GM12874 (cell line): ENCODE data around the gene SMU1.

Source experiments
- TF ChIP-seq, protein P1 (sequence below): IDR thresholded peaks from 2 replicates; pipeline ENCODE4 v1.5.1; 2011; ENCODE audit warnings: low read depth, mild to moderate bottlenecking, control low read depth, low read length, moderate library complexity; ENCODE audit not compliant: insufficient read depth

Gene SMU1

DNA sequence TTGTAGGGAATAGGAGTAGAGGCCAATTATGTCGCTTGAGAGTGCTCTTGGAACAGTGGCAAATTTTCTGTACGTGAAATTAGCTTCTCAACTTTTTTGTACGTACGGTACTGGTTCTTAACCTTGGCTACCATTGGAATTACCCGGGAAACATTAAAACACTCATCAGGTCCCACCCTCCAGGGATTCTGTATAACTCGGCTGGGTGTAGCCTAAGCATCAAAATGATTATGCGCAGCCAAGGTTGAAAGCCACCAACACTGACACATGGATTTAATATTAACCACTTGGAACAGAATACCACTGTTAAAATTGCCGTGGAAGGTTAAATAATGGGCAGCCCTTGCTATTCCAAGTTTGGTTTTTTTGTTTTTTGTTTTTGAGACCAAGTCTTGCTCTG is 34.0 kb downstream of the SMU1 start:
- TF ChIP-seq, protein P1, sequence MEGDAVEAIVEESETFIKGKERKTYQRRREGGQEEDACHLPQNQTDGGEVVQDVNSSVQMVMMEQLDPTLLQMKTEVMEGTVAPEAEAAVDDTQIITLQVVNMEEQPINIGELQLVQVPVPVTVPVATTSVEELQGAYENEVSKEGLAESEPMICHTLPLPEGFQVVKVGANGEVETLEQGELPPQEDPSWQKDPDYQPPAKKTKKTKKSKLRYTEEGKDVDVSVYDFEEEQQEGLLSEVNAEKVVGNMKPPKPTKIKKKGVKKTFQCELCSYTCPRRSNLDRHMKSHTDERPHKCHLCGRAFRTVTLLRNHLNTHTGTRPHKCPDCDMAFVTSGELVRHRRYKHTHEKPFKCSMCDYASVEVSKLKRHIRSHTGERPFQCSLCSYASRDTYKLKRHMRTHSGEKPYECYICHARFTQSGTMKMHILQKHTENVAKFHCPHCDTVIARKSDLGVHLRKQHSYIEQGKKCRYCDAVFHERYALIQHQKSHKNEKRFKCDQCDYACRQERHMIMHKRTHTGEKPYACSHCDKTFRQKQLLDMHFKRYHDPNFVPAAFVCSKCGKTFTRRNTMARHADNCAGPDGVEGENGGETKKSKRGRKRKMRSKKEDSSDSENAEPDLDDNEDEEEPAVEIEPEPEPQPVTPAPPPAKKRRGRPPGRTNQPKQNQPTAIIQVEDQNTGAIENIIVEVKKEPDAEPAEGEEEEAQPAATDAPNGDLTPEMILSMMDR: no peak

DNA sequence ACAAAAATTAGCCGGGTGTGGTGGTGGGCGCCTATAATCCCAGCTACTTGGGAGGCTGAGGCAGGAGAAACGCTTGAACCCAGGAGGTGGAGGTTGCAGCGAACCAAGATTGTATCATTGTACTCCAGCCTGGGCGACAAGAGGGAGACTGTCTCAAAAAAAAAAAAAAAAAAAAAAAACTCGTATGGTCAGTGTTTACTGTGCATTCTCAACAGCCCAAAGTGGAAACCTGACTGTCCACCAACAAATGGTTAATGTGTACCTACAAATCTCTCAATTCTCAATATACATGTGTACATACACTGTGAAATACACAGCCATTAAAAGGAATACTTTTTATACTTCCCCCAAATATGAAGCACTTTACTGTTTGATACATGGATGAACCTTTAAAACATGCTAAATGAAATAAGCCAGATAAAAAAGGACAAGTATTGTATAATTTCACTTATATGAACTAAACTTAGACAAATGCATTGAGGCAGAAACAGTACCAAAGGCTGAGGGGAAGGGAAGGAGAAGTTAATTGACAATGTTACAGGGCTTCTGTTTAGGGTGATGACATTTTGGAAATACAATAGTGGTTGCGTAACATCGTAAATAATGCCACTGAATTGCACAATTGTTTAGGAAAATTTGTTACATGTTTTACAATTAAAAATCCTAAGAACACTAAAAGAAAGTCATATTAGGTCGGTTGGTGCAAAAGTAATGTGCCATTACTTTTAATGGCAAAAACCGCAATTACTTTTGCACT is 34.9 kb downstream of the SMU1 start:
- TF ChIP-seq, protein P1: no peak

DNA sequence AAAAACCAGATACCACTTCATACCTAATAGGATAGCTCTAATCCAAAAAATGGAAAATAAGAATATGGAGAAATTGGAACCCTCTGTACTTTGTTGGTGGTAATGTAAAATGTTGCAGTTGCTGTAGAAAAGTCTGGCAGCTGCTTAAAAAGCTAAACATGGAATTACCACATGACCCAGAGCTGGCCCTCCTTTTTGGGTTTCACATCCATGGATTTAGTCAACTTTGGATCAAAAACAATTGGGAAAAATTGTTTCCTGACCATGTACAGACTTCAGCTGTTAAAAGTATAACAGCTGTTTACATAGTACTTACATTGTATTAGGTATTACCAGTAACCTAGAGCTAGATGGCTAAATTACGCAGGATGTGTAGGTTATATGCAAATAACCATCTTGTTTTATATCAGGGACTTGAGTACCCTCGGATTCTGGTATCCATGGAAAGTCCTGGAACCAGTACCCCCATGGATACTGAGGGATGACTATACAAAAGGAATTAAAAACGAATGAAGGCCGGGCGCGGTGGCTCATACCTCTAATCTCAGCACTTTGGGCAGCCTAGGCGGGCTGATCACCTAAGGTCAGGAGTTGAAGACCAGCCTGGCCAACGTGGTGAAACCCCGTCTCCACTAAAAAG is 35.6 kb downstream of the SMU1 start:
- TF ChIP-seq, protein P1: no peak

DNA sequence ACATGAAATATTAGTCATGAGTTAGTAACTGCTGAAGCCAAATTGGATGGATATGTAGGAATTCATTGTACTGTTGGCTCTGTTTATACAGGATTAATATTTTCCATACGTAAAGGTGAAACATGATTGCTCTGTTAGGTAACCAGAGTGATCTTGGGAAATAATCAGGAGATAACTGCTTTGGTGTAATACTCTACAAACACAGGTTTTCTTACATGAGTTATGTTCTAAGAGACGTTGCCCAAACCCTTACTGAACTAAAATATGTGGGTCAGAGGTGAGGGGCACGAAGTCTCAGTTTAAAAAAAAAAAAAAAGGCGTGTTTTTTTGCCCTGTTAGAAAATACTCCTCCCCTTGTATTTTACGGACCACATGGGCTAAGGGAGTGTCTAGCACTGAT is 43.6 kb downstream of the SMU1 start:
- TF ChIP-seq, protein P1: no peak

DNA sequence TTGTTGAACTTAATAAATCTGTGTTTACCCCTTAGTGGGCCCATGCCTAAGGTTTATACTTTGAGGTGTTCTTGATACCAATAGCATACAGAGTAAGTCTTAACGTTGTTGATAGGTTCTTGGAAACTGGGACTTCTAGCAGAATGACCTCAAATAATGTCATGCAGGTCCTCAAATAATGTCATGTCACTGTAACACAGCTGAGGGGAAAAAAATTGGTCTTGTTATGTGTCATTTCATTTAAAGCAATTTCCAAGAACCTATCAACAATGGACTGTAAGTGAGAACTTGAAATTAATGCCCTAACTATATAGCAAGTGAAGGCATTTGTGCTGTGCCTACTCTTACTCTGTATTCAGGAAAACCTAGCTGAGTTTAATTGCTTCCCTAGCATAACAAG is 44.2 kb downstream of the SMU1 start:
- TF ChIP-seq, protein P1: no peak

DNA sequence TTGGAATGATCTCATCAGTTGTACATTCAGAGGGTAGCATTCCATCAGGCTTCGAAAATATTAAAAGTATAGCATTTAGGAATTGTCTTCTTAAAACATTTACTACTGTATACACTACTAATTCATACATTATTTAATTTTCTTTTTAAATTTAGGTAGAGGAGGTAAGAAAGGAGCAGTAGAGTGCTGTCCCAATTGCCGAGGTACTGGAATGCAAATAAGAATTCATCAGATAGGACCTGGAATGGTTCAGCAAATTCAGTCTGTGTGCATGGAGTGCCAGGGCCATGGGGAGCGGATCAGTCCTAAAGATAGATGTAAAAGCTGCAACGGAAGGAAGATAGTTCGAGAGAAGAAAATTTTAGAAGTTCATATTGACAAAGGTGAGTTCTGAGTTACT is 46.2 kb downstream of the SMU1 start:
- TF ChIP-seq, protein P1: no peak

DNA sequence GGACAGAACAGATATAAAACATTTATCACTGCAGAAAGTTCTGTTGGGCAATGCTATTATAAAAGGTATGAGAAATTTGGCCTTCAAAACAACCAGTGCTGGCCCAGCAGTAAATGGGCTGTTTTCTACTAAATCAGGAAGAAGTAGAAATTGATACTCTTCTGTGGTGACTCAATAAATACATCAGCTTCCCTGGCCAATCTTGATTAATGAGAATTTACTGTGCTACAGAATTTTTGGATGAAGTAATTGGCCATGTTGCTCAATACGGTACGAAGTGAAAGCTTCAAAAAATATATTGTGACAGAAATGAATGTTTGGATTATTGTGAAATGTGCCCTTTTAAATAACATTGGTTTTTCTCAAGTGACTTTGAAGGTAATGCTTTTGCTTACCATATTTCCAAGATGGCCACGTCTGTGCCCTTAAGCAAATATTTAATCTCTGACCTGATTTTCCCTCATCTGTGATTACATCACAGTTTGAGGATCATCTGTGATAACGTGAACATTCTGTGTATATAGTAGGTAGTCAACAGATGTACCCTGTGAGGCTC is 47.2 kb downstream of the SMU1 start:
- TF ChIP-seq, protein P1: no peak
